ENCODE measurements around the gene LGALS1. TPM values are rescaled to one million over a fixed set of nuclear protein-coding genes. Genes with fewer than 3 reads are reported as not detected.

LGALS1 gene
- total RNA-seq, 1 donor from 2014 or later, result 0.81 TPM

DNA sequence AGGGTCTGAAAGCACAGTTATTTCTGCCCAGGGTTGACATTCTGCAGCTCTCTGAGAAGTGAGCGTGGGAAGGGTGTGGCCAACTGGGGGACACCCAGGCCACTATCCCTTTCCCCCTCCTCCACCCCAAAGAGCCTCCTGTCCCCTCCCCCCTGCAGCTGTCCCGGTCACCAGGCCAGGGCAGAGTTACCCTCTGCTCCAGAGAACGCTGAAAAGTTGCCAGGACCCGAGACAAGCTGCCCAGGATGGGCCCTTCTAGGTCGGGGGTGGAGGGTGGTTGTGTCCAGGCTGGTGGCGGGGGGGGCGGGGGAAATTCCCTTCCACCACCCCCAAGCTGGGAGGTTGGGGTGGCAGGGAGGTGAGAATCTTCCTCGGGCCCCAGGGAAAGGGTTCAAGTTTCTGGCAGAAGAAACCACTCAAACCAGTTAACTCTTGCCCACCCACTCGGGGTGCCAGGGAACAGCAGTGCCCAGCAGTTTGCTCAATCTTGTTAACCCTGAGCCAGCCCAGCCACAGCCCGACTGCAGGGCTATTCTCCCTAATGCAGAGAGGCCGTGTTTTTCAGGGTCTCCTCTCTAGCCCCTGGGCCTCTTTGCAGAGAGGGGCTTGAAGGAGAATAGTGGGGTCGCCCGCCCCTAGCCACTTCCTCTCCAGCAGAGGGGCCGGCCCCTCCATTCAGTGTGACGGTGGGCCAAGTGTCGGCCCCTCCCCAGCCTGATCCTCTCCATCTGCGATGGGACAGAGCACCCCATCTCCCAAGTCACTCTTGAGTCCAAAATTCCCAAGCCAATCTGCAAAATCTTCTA, 697 bp downstream of the LGALS1 start:
- peaks cover 1% of the 10 kb centered on the region for H3K4me1 Mint-ChIP-seq (ENCODE audit: low read depth)
- H3K27me3 Mint-ChIP-seq, result peaks cover 17% of the 10 kb centered on the region
- no peak overlapping the region for H3K4me3 Mint-ChIP-seq (ENCODE audit: low read depth)
- no peaks in the 10 kb centered on the region for H3K9me3 Mint-ChIP-seq (ENCODE audit: low read depth)
- DNase-seq (ENCODE audit: low spot score, unreplicated experiment), result no peak
- H3K36me3 Mint-ChIP-seq (ENCODE audit: insufficient read depth), result no peaks in the 10 kb centered on the region
- TF ChIP-seq, protein P1, sequence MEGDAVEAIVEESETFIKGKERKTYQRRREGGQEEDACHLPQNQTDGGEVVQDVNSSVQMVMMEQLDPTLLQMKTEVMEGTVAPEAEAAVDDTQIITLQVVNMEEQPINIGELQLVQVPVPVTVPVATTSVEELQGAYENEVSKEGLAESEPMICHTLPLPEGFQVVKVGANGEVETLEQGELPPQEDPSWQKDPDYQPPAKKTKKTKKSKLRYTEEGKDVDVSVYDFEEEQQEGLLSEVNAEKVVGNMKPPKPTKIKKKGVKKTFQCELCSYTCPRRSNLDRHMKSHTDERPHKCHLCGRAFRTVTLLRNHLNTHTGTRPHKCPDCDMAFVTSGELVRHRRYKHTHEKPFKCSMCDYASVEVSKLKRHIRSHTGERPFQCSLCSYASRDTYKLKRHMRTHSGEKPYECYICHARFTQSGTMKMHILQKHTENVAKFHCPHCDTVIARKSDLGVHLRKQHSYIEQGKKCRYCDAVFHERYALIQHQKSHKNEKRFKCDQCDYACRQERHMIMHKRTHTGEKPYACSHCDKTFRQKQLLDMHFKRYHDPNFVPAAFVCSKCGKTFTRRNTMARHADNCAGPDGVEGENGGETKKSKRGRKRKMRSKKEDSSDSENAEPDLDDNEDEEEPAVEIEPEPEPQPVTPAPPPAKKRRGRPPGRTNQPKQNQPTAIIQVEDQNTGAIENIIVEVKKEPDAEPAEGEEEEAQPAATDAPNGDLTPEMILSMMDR (IDR thresholded peaks at IDR 0.05; ENCODE audit: unreplicated experiment), result no peak
- H3K27ac Mint-ChIP-seq, result no peak overlapping the region

DNA sequence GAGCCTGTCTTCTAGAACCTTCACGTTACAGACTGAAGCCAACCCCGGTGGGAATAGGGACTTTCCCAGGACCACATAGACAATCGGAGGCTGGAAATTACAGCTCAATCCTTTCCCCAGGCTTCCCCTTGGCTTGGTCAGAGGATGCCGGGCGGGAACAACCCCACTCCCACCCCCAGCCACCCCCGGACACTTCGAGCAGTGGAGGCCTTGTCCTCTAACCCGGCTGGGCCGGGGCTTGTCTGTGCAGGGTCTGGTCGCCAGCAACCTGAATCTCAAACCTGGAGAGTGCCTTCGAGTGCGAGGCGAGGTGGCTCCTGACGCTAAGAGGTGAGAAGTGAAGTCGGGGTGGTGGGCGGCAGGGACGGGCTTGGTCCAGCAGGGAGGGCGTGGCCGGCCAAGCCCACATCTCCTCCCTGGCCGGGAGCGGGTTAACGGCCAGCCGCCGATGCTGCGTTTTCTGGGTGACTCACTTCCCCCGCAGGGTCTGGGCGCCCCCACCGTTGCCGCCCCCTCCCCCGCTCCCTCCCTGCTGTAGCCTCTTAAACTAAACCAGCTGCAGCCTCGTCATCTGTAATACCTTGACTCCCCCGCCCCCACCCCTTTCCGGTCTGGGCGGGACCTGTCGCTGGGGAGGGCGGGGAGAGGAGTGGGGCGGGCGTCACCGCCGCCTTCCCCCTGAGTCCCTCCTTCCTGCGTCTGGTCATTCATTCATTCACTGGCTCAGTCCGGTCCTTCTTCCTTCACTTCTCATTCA, 1.5 kb downstream of the LGALS1 start:
- peak overlapping the region; percentile 33 for H3K4me3 Mint-ChIP-seq (ENCODE audit: low read depth)
- TF ChIP-seq, protein P1 (IDR thresholded peaks at IDR 0.05; ENCODE audit: unreplicated experiment), result no peak
- H3K36me3 Mint-ChIP-seq (ENCODE audit: insufficient read depth), result no peaks in the 10 kb centered on the region
- H3K4me1 Mint-ChIP-seq (ENCODE audit: low read depth), result peaks cover 1% of the 10 kb centered on the region
- peaks cover 17% of the 10 kb centered on the region for H3K27me3 Mint-ChIP-seq
- DNase-seq (ENCODE audit: low spot score, unreplicated experiment), result peak; percentile 33
- no peaks in the 10 kb centered on the region for H3K9me3 Mint-ChIP-seq (ENCODE audit: low read depth)
- H3K27ac Mint-ChIP-seq, result no peak overlapping the region

DNA sequence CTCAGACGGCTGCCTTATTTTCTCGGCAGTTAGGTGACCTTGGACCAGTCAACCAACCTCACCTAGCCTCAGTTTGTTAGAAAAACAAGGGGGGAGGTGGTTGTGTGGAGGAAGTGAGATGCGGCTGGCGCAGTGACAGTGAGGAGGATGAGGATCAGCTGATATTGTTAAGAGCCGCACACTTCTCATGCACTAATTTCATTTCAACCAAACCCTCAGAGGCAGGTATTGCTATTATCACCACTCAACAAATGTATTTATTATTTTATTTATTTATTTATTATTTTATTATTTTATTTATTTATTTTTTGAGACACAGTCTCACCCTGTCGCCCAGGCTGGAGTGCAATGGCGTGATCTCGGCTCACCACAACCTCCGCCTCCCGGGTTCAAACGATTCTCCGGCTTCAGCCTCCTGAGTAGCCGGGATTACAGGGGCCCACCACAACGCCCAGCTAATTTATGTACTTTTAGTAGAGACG, 2.1 kb downstream of the LGALS1 start:
- Mint-ChIP-seq H3K4me1 (ENCODE audit: low read depth) (peaks cover 1% of the 10 kb centered on the region), H3K4me3 (ENCODE audit: low read depth) (peak overlapping the region; percentile 9), H3K27ac (no peak overlapping the region), H3K9me3 (ENCODE audit: low read depth) (no peaks in the 10 kb centered on the region), H3K27me3 (peaks cover 17% of the 10 kb centered on the region), H3K36me3 (ENCODE audit: insufficient read depth) (no peaks in the 10 kb centered on the region)
- TF ChIP-seq, protein P1 (IDR thresholded peaks at IDR 0.05; ENCODE audit: unreplicated experiment), result no peak
- DNase-seq (ENCODE audit: low spot score, unreplicated experiment), result no peak

DNA sequence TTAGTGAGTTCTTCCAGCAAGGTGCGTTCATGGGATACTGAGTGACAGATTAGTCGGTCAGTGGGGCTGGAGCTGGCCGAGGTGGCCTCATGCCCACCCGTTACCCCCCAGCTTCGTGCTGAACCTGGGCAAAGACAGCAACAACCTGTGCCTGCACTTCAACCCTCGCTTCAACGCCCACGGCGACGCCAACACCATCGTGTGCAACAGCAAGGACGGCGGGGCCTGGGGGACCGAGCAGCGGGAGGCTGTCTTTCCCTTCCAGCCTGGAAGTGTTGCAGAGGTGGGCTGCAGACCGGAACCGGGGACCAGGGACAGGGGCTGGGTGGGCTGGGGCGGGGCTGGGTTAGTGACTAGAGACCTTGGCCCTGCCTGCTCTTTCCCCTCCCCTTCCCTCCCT, 2.9 kb downstream of the LGALS1 start:
- no peaks in the 10 kb centered on the region for H3K36me3 Mint-ChIP-seq (ENCODE audit: insufficient read depth)
- H3K9me3 Mint-ChIP-seq (ENCODE audit: low read depth), result no peaks in the 10 kb centered on the region
- no peak overlapping the region for H3K4me3 Mint-ChIP-seq (ENCODE audit: low read depth)
- DNase-seq (ENCODE audit: low spot score, unreplicated experiment), result no peak
- TF ChIP-seq, protein P1 (IDR thresholded peaks at IDR 0.05; ENCODE audit: unreplicated experiment), result no peak
- H3K27me3 Mint-ChIP-seq, result peaks cover 17% of the 10 kb centered on the region
- H3K4me1 Mint-ChIP-seq (ENCODE audit: low read depth), result peaks cover 1% of the 10 kb centered on the region
- H3K27ac Mint-ChIP-seq, result no peak overlapping the region

DNA sequence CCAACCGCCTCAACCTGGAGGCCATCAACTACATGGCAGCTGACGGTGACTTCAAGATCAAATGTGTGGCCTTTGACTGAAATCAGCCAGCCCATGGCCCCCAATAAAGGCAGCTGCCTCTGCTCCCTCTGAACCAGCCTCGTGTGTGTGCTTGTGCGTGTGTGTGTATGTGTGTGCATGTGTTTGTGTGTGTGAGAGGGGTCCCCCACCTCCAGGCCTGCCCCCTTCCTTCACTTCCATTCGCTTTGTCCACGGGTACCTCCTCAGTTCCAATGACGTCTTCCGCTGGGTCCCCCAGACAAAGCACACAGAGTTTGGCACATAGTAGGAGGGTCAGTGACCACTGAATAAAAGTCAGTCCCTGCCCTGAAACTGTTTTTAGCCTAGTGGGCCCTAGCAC, 4.2 kb downstream of the LGALS1 start:
- Mint-ChIP-seq H3K9me3 (ENCODE audit: low read depth) (no peaks in the 10 kb centered on the region), H3K4me1 (ENCODE audit: low read depth) (peaks cover 1% of the 10 kb centered on the region), H3K27ac (no peak overlapping the region), H3K36me3 (ENCODE audit: insufficient read depth) (no peaks in the 10 kb centered on the region), H3K4me3 (ENCODE audit: low read depth) (no peak overlapping the region), H3K27me3 (peaks cover 17% of the 10 kb centered on the region)
- TF ChIP-seq, protein P1 (IDR thresholded peaks at IDR 0.05; ENCODE audit: unreplicated experiment), result no peak
- no peak for DNase-seq (ENCODE audit: low spot score, unreplicated experiment)

Data from progenitor cell of endocrine pancreas (in vitro differentiated cells).